GM19452 (cell line): ENCODE measurements around the gene ROBO3.

ENCODE experiments used
- ATAC-seq: cut with Tn5 transposase; IDR thresholded peaks from one replicate; pipeline ENCODE4 v1.9.1; 2021; ENCODE audit not compliant: unreplicated experiment

Gene ROBO3

GRCh38 chr11:124891373-124891861 lies 26.2 kb downstream of the ROBO3 start:
- no peak for ATAC-seq

GRCh38 chr11:124892146-124892545 lies 26.9 kb downstream of the ROBO3 start:
- ATAC-seq: no peak

- ATAC-seq: no peak
These were observed 27.7 kb downstream of the ROBO3 start for GRCh38 chr11:124892750-124893454.

- no peak for ATAC-seq
These were observed 28.7 kb downstream of the ROBO3 start for GRCh38 chr11:124893781-124894401.

GRCh38 chr11:124894606-124895430 lies 29.6 kb downstream of the ROBO3 start:
- no peak for ATAC-seq

- ATAC-seq: no peak
These were observed 30.3 kb downstream of the ROBO3 start for GRCh38 chr11:124895471-124895971.

GRCh38 chr11:124896071-124896750 lies 31.0 kb downstream of the ROBO3 start:
- ATAC-seq: no peak

GRCh38 chr11:124896821-124897391 lies 31.7 kb downstream of the ROBO3 start:
- no peak for ATAC-seq

- ATAC-seq: no peak
These were observed 32.5 kb downstream of the ROBO3 start, which contains the start of gene ROBO4 for GRCh38 chr11:124897674-124898262. Gene ROBO4, minus strand, starts transcription at chr11:124897865. Its CDS starts 70 bp downstream, at chr11:124897795.

GRCh38 chr11:124898263-124898680 lies 33.0 kb downstream of the ROBO3 start:
- no peak for ATAC-seq

GRCh38 chr11:124898711-124899110 lies 33.5 kb downstream of the ROBO3 start:
- ATAC-seq: no peak

- no peak for ATAC-seq
These were observed 34.3 kb downstream of the ROBO3 start for GRCh38 chr11:124899383-124900145.

- ATAC-seq: no peak
These were observed 35.2 kb downstream of the ROBO3 start for GRCh38 chr11:124900464-124900863.

GRCh38 chr11:124902616-124903015 lies 37.4 kb downstream of the ROBO3 start:
- ATAC-seq: no peak

- ATAC-seq: no peak
These were observed 50.5 kb downstream of the ROBO3 start for GRCh38 chr11:124915541-124916369.

GRCh38 chr11:124916370-124916710 lies 51.1 kb downstream of the ROBO3 start:
- no peak for ATAC-seq

- no peak for ATAC-seq
These were observed 51.9 kb downstream of the ROBO3 start for GRCh38 chr11:124917115-124917637.

- ATAC-seq: no peak
These were observed 53.7 kb downstream of the ROBO3 start, which contains the start of gene HEPN1 for GRCh38 chr11:124918950-124919349. Gene HEPN1, plus strand, starts transcription at chr11:124919250.
